ENCODE data around the gene SLC25A36.
"Not testable (repeated sequence)": the region's sequence is repeated elsewhere in the genome, so short reads cannot be mapped to it uniquely, and the experiment has no call there.

SLC25A36 gene

GRCh38 chr3:140956058-140956835, 14.6 kb downstream of the SLC25A36 start:
- intact Hi-C loops (cut with DNase I) = no loop called here
- no peak for DNase-seq

- no peak for DNase-seq
- intact Hi-C loops (cut with DNase I) = no loop called here
Observed at GRCh38 chr3:140972833-140973232, 31.2 kb downstream of the SLC25A36 start.

GRCh38 chr3:140974900-140975299, 33.3 kb downstream of the SLC25A36 start:
- intact Hi-C loops (cut with DNase I) = no loop called here
- no peak for DNase-seq

- DNase-seq = no peak
- intact Hi-C loops (cut with DNase I) = no loop called here
Observed at GRCh38 chr3:140980663-140981062, 39.0 kb downstream of the SLC25A36 start.

- DNase-seq; intact Hi-C loops (cut with DNase I): not testable (repeated sequence)
Observed at GRCh38 chr3:140987792-140988191, 46.2 kb downstream of the SLC25A36 start.

GRCh38 chr3:140994316-140994715, 52.7 kb downstream of the SLC25A36 start:
- intact Hi-C loops (cut with DNase I) = no loop called here
- no peak for DNase-seq

GRCh38 chr3:140994861-140995260, 53.2 kb downstream of the SLC25A36 start:
- DNase-seq; intact Hi-C loops (cut with DNase I): not testable (repeated sequence)

- DNase-seq = no peak
- intact Hi-C loops (cut with DNase I) = no loop called here
Observed at GRCh38 chr3:140995881-140996280, 54.2 kb downstream of the SLC25A36 start.

GRCh38 chr3:141000027-141000663, 58.5 kb downstream of the SLC25A36 start:
- peak; percentile 52 to 85 (median 73) for DNase-seq
- intact Hi-C loops (cut with DNase I) = no loop called here

- DNase-seq = no peak
- intact Hi-C loops (cut with DNase I) = no loop called here
Observed at GRCh38 chr3:141000686-141001085, 59.0 kb downstream of the SLC25A36 start.

GRCh38 chr3:141006344-141006743, 64.7 kb downstream of the SLC25A36 start:
- DNase-seq = no peak
- intact Hi-C loops (cut with DNase I) = loop anchor here (5.0 kb wide), 1 partner anchor 186 kb away; no protein-coding TSS in a partner anchor

GRCh38 chr3:141009496-141009895, 67.9 kb downstream of the SLC25A36 start:
- DNase-seq = no peak
- intact Hi-C loops (cut with DNase I) = loop anchor here (5.0 kb wide), 1 partner anchor 183 kb away; no protein-coding TSS in a partner anchor

- intact Hi-C loops (cut with DNase I) = loop anchor here (5.0 to 10.0 kb wide), 2 partner anchors 93 to 171 kb away; no protein-coding TSS in a partner anchor
- peak; percentile 65 to 92 (median 86) for DNase-seq
Observed at GRCh38 chr3:141011232-141011996, 69.8 kb downstream of the SLC25A36 start.

GRCh38 chr3:141011997-141012262, 70.3 kb downstream of the SLC25A36 start:
- no peak for DNase-seq
- intact Hi-C loops (cut with DNase I) = loop anchor here (5.0 to 10.0 kb wide), 2 partner anchors 93 to 170 kb away; no protein-coding TSS in a partner anchor

- no peak for DNase-seq
- intact Hi-C loops (cut with DNase I) = loop anchor here (5.0 to 10.0 kb wide), 2 partner anchors 92 to 170 kb away; no protein-coding TSS in a partner anchor
Observed at GRCh38 chr3:141012571-141012970, 70.9 kb downstream of the SLC25A36 start.

GRCh38 chr3:141015481-141015880, 73.8 kb downstream of the SLC25A36 start:
- intact Hi-C loops (cut with DNase I) = loop anchor here (10.0 kb wide), 1 partner anchor 89 kb away; no protein-coding TSS in a partner anchor
- no peak for DNase-seq

- intact Hi-C loops (cut with DNase I) = loop anchor here (10.0 kb wide), 1 partner anchor 87 kb away; no protein-coding TSS in a partner anchor
- DNase-seq = not testable (repeated sequence)
Observed at GRCh38 chr3:141017366-141018322, 76.0 kb downstream of the SLC25A36 start.

GRCh38 chr3:141019244-141019643, 77.6 kb downstream of the SLC25A36 start:
- intact Hi-C loops (cut with DNase I) = loop anchor here (10.0 kb wide), 1 partner anchor 86 kb away; no protein-coding TSS in a partner anchor
- no peak for DNase-seq

All from head of caudate nucleus (tissue), 42 donors.